Panc1 (cell line): ENCODE data around the gene NFKBIL1. TPM values are rescaled to one million over a fixed set of nuclear protein-coding genes. Genes with fewer than 3 reads are reported as not detected.
A peak's percentile ranks its signal among the peaks of the same experiment; 100 is the strongest.
"Not testable (repeated sequence)": the region's sequence is repeated elsewhere in the genome, so short reads cannot be mapped to it uniquely, and the experiment has no call there.

Source experiments
- ATAC-seq: fragments of 200-7000 bp; cut with Tn5 transposase; 2 replicates; pipeline ENCODE4 v1.9.1; 2020; ENCODE audit warnings: mild to moderate bottlenecking, moderate library complexity
- BruUV-seq: library from RNA; stranded (reverse); fragments of 400-500 nt; replicated peaks from 2 replicates; lab custom pipeline; 2021; lab: Mats Ljungman, UMichigan
- CTCF ChIA-PET: fragments of 300-600 bp; sonication (Branson Sonifier 250); formaldehyde crosslinking; loops from one replicate; lab custom pipeline; 2022; ENCODE audit warnings: antibody characterized with exemption; lab: Charles Lee
- POLR2A ChIA-PET: fragments of 300-600 bp; sonication (Branson Sonifier 250); formaldehyde crosslinking; loops from one replicate; lab custom pipeline; 2022; ENCODE audit warnings: antibody characterized with exemption; lab: Charles Lee
- DNase-seq: peaks from one replicate; pipeline ENCODE4 v3.0.0-alpha.2; 2010; ENCODE audit warnings: low read depth, low spot score
- H3K27ac ChIP-seq: 2 replicates; pipeline ENCODE4 v1.5.1; 2011; ENCODE audit warnings: mild to moderate bottlenecking, low read length, inconsistent platforms
- H3K27me3 ChIP-seq: fragments of 200-500 bp; sonication (Bioruptor generic); 2 replicates; pipeline ENCODE4 v1.6.0; 2014; ENCODE audit warnings: low read length, inconsistent platforms; ENCODE audit not compliant: control insufficient read depth, insufficient read depth
- H3K36me3 ChIP-seq: fragments of 200-500 bp; sonication (Bioruptor generic); 2 replicates; pipeline ENCODE4 v1.5.1; 2014; ENCODE audit warnings: inconsistent platforms, mild to moderate bottlenecking, low read length, moderate library complexity; ENCODE audit not compliant: control insufficient read depth, insufficient read depth
- H3K4me1 ChIP-seq: 2 replicates; pipeline ENCODE4 v1.5.1; 2011; ENCODE audit warnings: inconsistent platforms, mild to moderate bottlenecking, low read length, moderate library complexity; ENCODE audit not compliant: control insufficient read depth, insufficient read depth
- H3K4me3 ChIP-seq, 2 experiments: 2 replicates each; pipeline ENCODE4 v1.5.1; 2011 to 2012; ENCODE audit warnings: low read depth in 2 of 2, low read length in 2 of 2, mild to moderate bottlenecking in 2 of 2, inconsistent platforms in 1 of 2, moderate library complexity in 1 of 2
- H3K9me3 ChIP-seq: fragments of 200-500 bp; sonication (Bioruptor generic); 2 replicates; pipeline ENCODE4 v1.5.1; 2014; ENCODE audit warnings: low read depth, mild to moderate bottlenecking, inconsistent platforms, low read length, moderate library complexity; ENCODE audit not compliant: control insufficient read depth, insufficient read depth
- CTCF ChIP-seq: fragments of 450-650 bp; IDR thresholded peaks from 2 replicates; pipeline ENCODE4 v1.5.1; 2017; ENCODE audit warnings: mild to moderate bottlenecking
- POLR2AphosphoS5 ChIP-seq: IDR thresholded peaks from 2 replicates; pipeline ENCODE4 v1.6.1; 2012; ENCODE audit warnings: mild to moderate bottlenecking, low read depth, low read length, moderate library complexity
- REST ChIP-seq, 2 experiments: IDR thresholded peaks; 2 replicates each; pipeline ENCODE4 v1.6.1; 2011 to 2012; ENCODE audit warnings: low read depth in 2 of 2, control low read depth in 1 of 2, low read length in 1 of 2, mild to moderate bottlenecking in 1 of 2, moderate library complexity in 1 of 2; ENCODE audit not compliant: insufficient read depth in 1 of 2
- SIN3A ChIP-seq: IDR thresholded peaks from 2 replicates; pipeline ENCODE4 v1.6.1; 2012; ENCODE audit warnings: low read depth, mild to moderate bottlenecking, low read length, moderate library complexity, borderline replicate concordance; ENCODE audit not compliant: insufficient read depth
- TCF7L2 ChIP-seq: IDR thresholded peaks from 2 replicates; pipeline ENCODE4 v1.6.1; 2011; ENCODE audit warnings: mild to moderate bottlenecking, low read depth, low read length, inconsistent platforms
- in situ Hi-C: cut with HindIII; loops from 2 replicates; pipeline ENCODE4 v1.10.0; 2016; ENCODE audit warnings: low sequenced_read_pairs, low pct_unique_long_range_greater_than_20kb
- intact Hi-C: fragments of 100-400 bp; cut with micrococcal nuclease; formaldehyde crosslinking; loops from one replicate; pipeline ENCODE4 v1.10.0; 2022; ENCODE audit not compliant: unreplicated experiment
- total RNA-seq: library from RNA; stranded (reverse); gene quantifications from one replicate; pipeline ENCODE4 v1.2.1, GENCODE V29; 2021; ENCODE audit not compliant: unreplicated experiment

The NFKBIL1 gene
- total RNA-seq, 1 experiment from 2014 or later, result 27.9 TPM

- CTCF ChIA-PET, result interaction anchor here (0.6 to 4.2 kb wide), 2 partner anchors 49 to 69 kb away, joined by 10 to 37 read pairs; no protein-coding TSS in a partner anchor
- no peaks in the 10 kb centered on the region for H3K27me3 ChIP-seq
- TF ChIP-seq POLR2AphosphoS5 (no peak), CTCF (no peak), REST (IDR thresholded peaks at IDR 0.05; ENCODE audit: insufficient read depth in 1 of 2, low read depth in 2 of 2, low read length in 1 of 2) (no peak), SIN3A (no peak)
- POLR2A ChIA-PET, result interaction anchor here (1.0 kb wide), 1 partner anchor 30 kb away, joined by 3 read pairs; no protein-coding TSS in a partner anchor
- H3K4me3 ChIP-seq, result peak overlapping the region; percentile 60 to 80
- intact Hi-C loops (no loop called here), in situ Hi-C loops (no loop called here)
- peaks cover 7% of the 10 kb centered on the region for H3K4me1 ChIP-seq
- no peaks in the 10 kb centered on the region for H3K36me3 ChIP-seq
- DNase-seq (no peak), ATAC-seq (no peak)
- no TSS peak for BruUV-seq
- peak overlapping the region; percentile 96 for H3K27ac ChIP-seq
- H3K9me3 ChIP-seq, result no peaks in the 10 kb centered on the region
These were observed 1.1 kb downstream of the NFKBIL1 start for GRCh38 chr6:31548544-31548873.

GRCh38 chr6:31551371-31551770 is 4.0 kb downstream of the NFKBIL1 start:
- in situ Hi-C loops, H3K27ac ChIP-seq, ATAC-seq, H3K4me3 ChIP-seq, H3K27me3 ChIP-seq, BruUV-seq, H3K36me3 ChIP-seq, H3K4me1 ChIP-seq, H3K9me3 ChIP-seq, DNase-seq: not testable (repeated sequence)
- intact Hi-C loops, result loop anchor here (1.0 kb wide), 1 partner anchor 46 kb away; no protein-coding TSS in a partner anchor
- POLR2A ChIA-PET, result interaction anchor here (0.5 to 0.6 kb wide), 2 partner anchors 48 to 354 kb away, joined by 3 to 4 read pairs; no protein-coding TSS in a partner anchor
- CTCF ChIA-PET, result interaction anchor here (0.8 to 1.7 kb wide), 6 partner anchors 27 to 47 kb away, joined by 3 to 22 read pairs (median 6); no protein-coding TSS in a partner anchor

GRCh38 chr6:31556307-31556706 is 8.9 kb downstream of the NFKBIL1 start:
- Histone ChIP-seq H3K27me3 (no peaks in the 10 kb centered on the region), H3K9me3 (no peaks in the 10 kb centered on the region), H3K4me1 (peaks cover 13% of the 10 kb centered on the region), H3K27ac (no peak overlapping the region), H3K36me3 (peaks cover 10% of the 10 kb centered on the region), H3K4me3 (no peak overlapping the region)
- in situ Hi-C loops (no loop called here), intact Hi-C loops (no loop called here)
- ATAC-seq (no peak), DNase-seq (no peak)
- no TSS peak for BruUV-seq
- CTCF ChIA-PET, result no interaction called here
- no peak for TF ChIP-seq TCF7L2
- POLR2A ChIA-PET, result interaction anchor here (0.9 kb wide), 1 partner anchor 32 kb away, joined by 4 read pairs; no protein-coding TSS in a partner anchor
